Mucosa of descending colon (tissue), 3 donors: Measurements from ENCODE around the gene IL21R. TPM values are rescaled to one million over a fixed set of nuclear protein-coding genes. Genes with fewer than 3 reads are reported as not detected.
A peak's percentile ranks its signal among the peaks of the same experiment; 100 is the strongest.

Experiments used
- ATAC-seq: fragments of 200-7000 bp; cut with Tn5 transposase; one replicate; pipeline ENCODE4 v1.9.1; 2020; ENCODE audit warnings: mild to moderate bottlenecking, moderate library complexity
- DNase-seq, 3 donors: peaks; one replicate each; pipeline ENCODE4 v3.0.0-alpha.2; 2020
- H3K36me3 ChIP-seq: fragments of 200-600 bp; one replicate; pipeline ENCODE4 v1.8.0; 2021; ENCODE audit warnings: low read depth, mild to moderate bottlenecking
- H3K4me1 ChIP-seq: fragments of 200-600 bp; one replicate; pipeline ENCODE4 v1.8.0; 2021; ENCODE audit warnings: low read depth, mild to moderate bottlenecking
- H3K4me3 ChIP-seq: fragments of 200-600 bp; one replicate; pipeline ENCODE4 v1.8.0; 2021; ENCODE audit warnings: mild to moderate bottlenecking
- H3K9me3 ChIP-seq: fragments of 200-600 bp; one replicate; pipeline ENCODE4 v1.8.0; 2021; ENCODE audit warnings: mild to moderate bottlenecking
- intact Hi-C, 2 donors: fragments of 100-400 bp; cut with DNase I in 1 of 2; cut with micrococcal nuclease in 1 of 2; formaldehyde crosslinking; loops; one replicate each; pipeline versions ENCODE4 v1.11.0 to v1.11.1; 2022; cut with DNase I, micrococcal nuclease
- total RNA-seq, 3 donors: library from RNA; stranded (reverse); fragmentation: NEBNext Ultra II Directional in 2 of 3; extraction: Animal tissue kit (Norgen Biotek cat#: 25700) in 2 of 3; gene quantifications; one replicate each; pipeline versions ENCODE4 v1.2.1 to v1.2.4, GENCODE V29; 2021 to 2023
- TF ChIP-seq, protein P1 (sequence below): fragments of 200-600 bp; IDR thresholded peaks from one replicate; pipeline ENCODE4 v1.8.0; 2022; ENCODE audit warnings: antibody characterized with exemption, mild to moderate bottlenecking
- donor health status: DM: no; HTN: no; CAD: no; lungs with moderate emphysema.
- donor health status: DM: no; HTN: no; CAD: no.
- donor health status: DM: no; HTN: yes; CAD: no.

IL21R gene
- total RNA-seq, 3 donors from 2014 or later, result 0.47 to 1.4 (median 1.0) TPM

DNA sequence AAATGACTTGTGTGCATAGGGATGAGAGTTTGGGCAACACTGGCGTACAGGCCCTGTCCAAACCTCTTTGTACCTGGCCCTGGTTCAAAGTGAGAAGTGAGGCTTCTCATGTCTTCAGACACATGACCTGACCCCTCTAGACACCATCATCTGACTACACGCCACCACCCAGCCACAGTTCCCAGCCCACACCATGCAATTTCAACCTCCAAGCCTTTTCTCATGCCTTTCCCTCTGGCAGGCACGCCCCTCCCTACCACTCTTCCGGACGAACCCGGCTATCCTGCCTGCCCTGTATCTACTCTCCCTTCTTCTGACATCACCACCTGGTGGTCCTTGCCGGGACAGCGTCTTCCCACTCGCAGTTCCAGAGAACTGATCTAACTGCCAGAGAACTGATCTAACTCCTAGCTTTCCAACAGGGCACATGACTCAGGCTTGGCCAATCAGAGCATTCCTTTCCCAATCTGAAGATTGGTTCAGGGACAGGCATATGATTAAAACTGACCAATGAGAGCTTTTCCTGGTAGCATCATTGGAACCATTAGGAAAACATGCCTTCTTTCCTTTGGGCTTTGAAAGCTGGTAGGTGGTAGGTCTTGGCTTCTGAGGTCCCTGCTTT is 27.1 kb upstream of the IL21R start:
- DNase-seq (peak; percentile 59 to 67 (median 63)), ATAC-seq (peak; percentile 74)
- no peak overlapping the region for H3K4me3 ChIP-seq
- H3K36me3 ChIP-seq, result no peaks in the 10 kb centered on the region
- TF ChIP-seq, protein P1, sequence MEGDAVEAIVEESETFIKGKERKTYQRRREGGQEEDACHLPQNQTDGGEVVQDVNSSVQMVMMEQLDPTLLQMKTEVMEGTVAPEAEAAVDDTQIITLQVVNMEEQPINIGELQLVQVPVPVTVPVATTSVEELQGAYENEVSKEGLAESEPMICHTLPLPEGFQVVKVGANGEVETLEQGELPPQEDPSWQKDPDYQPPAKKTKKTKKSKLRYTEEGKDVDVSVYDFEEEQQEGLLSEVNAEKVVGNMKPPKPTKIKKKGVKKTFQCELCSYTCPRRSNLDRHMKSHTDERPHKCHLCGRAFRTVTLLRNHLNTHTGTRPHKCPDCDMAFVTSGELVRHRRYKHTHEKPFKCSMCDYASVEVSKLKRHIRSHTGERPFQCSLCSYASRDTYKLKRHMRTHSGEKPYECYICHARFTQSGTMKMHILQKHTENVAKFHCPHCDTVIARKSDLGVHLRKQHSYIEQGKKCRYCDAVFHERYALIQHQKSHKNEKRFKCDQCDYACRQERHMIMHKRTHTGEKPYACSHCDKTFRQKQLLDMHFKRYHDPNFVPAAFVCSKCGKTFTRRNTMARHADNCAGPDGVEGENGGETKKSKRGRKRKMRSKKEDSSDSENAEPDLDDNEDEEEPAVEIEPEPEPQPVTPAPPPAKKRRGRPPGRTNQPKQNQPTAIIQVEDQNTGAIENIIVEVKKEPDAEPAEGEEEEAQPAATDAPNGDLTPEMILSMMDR, result no peak
- intact Hi-C loops, result no loop called here
- no peaks in the 10 kb centered on the region for H3K4me1 ChIP-seq
- H3K9me3 ChIP-seq, result no peaks in the 10 kb centered on the region

DNA sequence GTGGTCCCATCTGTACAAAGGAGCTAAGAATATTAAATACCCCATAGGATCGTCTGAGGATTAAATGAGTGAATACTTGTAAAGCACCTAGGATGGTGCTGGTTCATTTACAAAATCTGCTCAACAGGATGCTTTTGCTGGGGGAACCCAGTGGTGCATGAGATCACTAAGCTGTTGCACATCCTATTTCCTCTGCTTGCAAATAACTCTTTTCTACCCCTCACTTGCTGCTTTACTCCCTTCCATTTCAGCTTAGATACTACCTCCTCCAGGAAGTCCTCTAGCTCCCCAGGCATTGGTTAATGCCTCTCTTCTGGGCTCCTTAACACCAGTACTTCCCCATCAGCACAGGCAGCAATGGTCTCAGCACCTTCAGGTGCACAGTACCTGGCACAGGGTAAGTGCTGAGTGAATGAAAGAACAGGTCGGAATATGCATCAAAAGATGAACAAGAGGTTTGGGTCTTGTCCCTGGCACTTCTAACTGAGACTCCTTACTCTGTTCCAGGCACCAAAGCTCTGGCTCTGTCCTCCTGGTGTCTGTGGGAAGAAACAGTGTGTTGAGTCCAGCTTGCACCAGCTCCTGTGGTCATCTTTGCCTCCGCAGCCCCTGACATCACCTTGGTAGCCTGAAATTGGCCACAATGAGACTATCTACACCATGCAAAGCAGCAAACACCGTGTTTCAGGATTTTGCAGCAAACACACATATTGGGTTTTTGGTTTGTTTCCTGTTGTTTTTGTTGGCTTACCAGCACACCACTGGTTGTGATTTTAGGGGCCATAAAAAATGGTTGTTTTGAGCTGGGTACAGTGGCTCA is 24.1 kb upstream of the IL21R start:
- ATAC-seq, result peak; percentile 43
- TF ChIP-seq, protein P1, result no peak
- Histone ChIP-seq H3K9me3 (no peaks in the 10 kb centered on the region), H3K4me1 (no peaks in the 10 kb centered on the region), H3K4me3 (no peak overlapping the region), H3K36me3 (no peaks in the 10 kb centered on the region)
- DNase-seq, result no peak
- intact Hi-C loops, result no loop called here

GRCh38 chr16:27378871-27379481 is 23.0 kb upstream of the IL21R start:
- intact Hi-C loops, result no loop called here
- ATAC-seq, result no peak

GRCh38 chr16:27379919-27380318 is 22.1 kb upstream of the IL21R start:
- TF ChIP-seq, protein P1, result no peak
- no peaks in the 10 kb centered on the region for H3K9me3 ChIP-seq
- ATAC-seq (no peak), DNase-seq (no peak)
- H3K36me3 ChIP-seq, result no peaks in the 10 kb centered on the region
- intact Hi-C loops, result no loop called here
- no peak overlapping the region for H3K4me3 ChIP-seq
- no peaks in the 10 kb centered on the region for H3K4me1 ChIP-seq

More at GRCh38 chr16:27378871-27379481, 23.0 kb upstream of the IL21R start:
- no peak overlapping the region for H3K4me3 ChIP-seq
- H3K36me3 ChIP-seq, result no peaks in the 10 kb centered on the region
- no peaks in the 10 kb centered on the region for H3K9me3 ChIP-seq
- no peaks in the 10 kb centered on the region for H3K4me1 ChIP-seq
- TF ChIP-seq, protein P1, result no peak
- no peak for DNase-seq

- Histone ChIP-seq H3K4me3 (no peak overlapping the region), H3K9me3 (no peaks in the 10 kb centered on the region), H3K36me3 (no peaks in the 10 kb centered on the region), H3K4me1 (no peaks in the 10 kb centered on the region)
- no peak for ATAC-seq
- intact Hi-C loops, result no loop called here
- TF ChIP-seq, protein P1, result no peak
- no peak for DNase-seq
Observed at GRCh38 chr16:27381236-27381635, 20.7 kb upstream of the IL21R start.
